Neuronal stem cell (in vitro differentiated cells): ENCODE measurements around the gene NUP93.

Experiments
- DNase-seq: peaks from one replicate; pipeline ENCODE4 v3.0.0-alpha.2; 2013; ENCODE audit warnings: low spot score
- H2AFZ ChIP-seq: one replicate; pipeline ENCODE4 v1.6.1; 2013; ENCODE audit warnings: mild to moderate bottlenecking, low read length, inconsistent platforms
- H2AK5ac ChIP-seq: 2 replicates; pipeline ENCODE4 v1.6.1; 2013; ENCODE audit warnings: low read depth, mild to moderate bottlenecking, inconsistent platforms, low read length, moderate library complexity, mixed read lengths
- H2BK120ac ChIP-seq: 2 replicates; pipeline ENCODE4 v1.6.1; 2013; ENCODE audit warnings: low read depth, mild to moderate bottlenecking, inconsistent platforms, low read length, moderate library complexity, mixed read lengths
- H2BK12ac ChIP-seq: one replicate; pipeline ENCODE4 v1.6.1; 2013; ENCODE audit warnings: low read length, inconsistent platforms
- H2BK15ac ChIP-seq: 2 replicates; pipeline ENCODE4 v1.6.1; 2013; ENCODE audit warnings: mild to moderate bottlenecking, low read length, inconsistent platforms, mixed read lengths
- H2BK5ac ChIP-seq: one replicate; pipeline ENCODE4 v1.6.1; 2013; ENCODE audit warnings: inconsistent platforms, mild to moderate bottlenecking, low read length, moderate library complexity
- H3K14ac ChIP-seq: one replicate; pipeline ENCODE4 v1.6.1; 2013; ENCODE audit warnings: low read length, inconsistent platforms
- H3K18ac ChIP-seq: 2 replicates; pipeline ENCODE4 v1.6.1; 2013; ENCODE audit warnings: low read length, inconsistent platforms
- H3K23ac ChIP-seq: 2 replicates; pipeline ENCODE4 v1.6.1; 2013; ENCODE audit warnings: low read depth, mild to moderate bottlenecking, mixed read lengths, low read length, inconsistent platforms; ENCODE audit not compliant: poor library complexity
- H3K27ac ChIP-seq: replicated peaks from 3 replicates; pipeline ENCODE4 v1.5.1; 2013; ENCODE audit warnings: low read length, inconsistent platforms
- H3K27me3 ChIP-seq, 3 experiments: 2 replicates each; pipeline ENCODE4 v1.6.1; 2013; ENCODE audit warnings: low read length in 3 of 3, mild to moderate bottlenecking in 2 of 3, inconsistent platforms in 1 of 3, low read depth in 1 of 3, mixed read lengths in 1 of 3, moderate library complexity in 1 of 3; ENCODE audit not compliant: control insufficient read depth in 3 of 3, insufficient read depth in 3 of 3
- H3K36me3 ChIP-seq, 2 donors: replicated peaks in 1 of 2; 2 replicates each; pipeline ENCODE4 v1.6.1; 2013; ENCODE audit warnings: low read length in 2 of 2; ENCODE audit not compliant: control insufficient read depth in 2 of 2, insufficient read depth in 2 of 2
- H3K4ac ChIP-seq: 2 replicates; pipeline ENCODE4 v1.6.1; 2013; ENCODE audit warnings: inconsistent platforms, mild to moderate bottlenecking, low read length, moderate library complexity
- H3K4me1 ChIP-seq, 2 donors: 1 replicate in 1 of 2; 2 replicates in 1 of 2; pipeline ENCODE4 v1.6.1; 2013; ENCODE audit warnings: low read length in 2 of 2, low read depth in 1 of 2; ENCODE audit not compliant: control insufficient read depth in 2 of 2, insufficient read depth in 1 of 2
- H3K4me2 ChIP-seq: one replicate; pipeline ENCODE4 v1.6.1; 2013; ENCODE audit warnings: mild to moderate bottlenecking, low read length, inconsistent platforms; ENCODE audit not compliant: insufficient read depth, poor library complexity, severe bottlenecking
- H3K4me3 ChIP-seq, 2 donors: 2 replicates each; pipeline ENCODE4 v1.5.1; 2013; ENCODE audit warnings: low read length in 2 of 2, mild to moderate bottlenecking in 2 of 2, inconsistent platforms in 1 of 2, moderate library complexity in 1 of 2
- H3K79me1 ChIP-seq: one replicate; pipeline ENCODE4 v1.6.1; 2013; ENCODE audit warnings: low read depth, mild to moderate bottlenecking, inconsistent platforms, low read length, moderate library complexity
- H3K9ac ChIP-seq: one replicate; pipeline ENCODE4 v1.6.1; 2013; ENCODE audit warnings: mild to moderate bottlenecking, low read depth, low read length, inconsistent platforms; ENCODE audit not compliant: poor library complexity
- H3K9me3 ChIP-seq, 2 donors: replicated peaks in 1 of 2; 2 replicates each; pipeline versions ENCODE3 to v1.6.1; 2013; ENCODE audit warnings: low read length in 2 of 2, mild to moderate bottlenecking in 2 of 2, inconsistent platforms in 1 of 2, low read depth in 1 of 2, mixed read lengths in 1 of 2, moderate library complexity in 1 of 2; ENCODE audit not compliant: control insufficient read depth in 2 of 2, insufficient read depth in 1 of 2
- H4K8ac ChIP-seq: one replicate; pipeline ENCODE4 v1.6.1; 2013; ENCODE audit warnings: low read depth, mild to moderate bottlenecking, inconsistent platforms, low read length, moderate library complexity
- H4K91ac ChIP-seq: one replicate; pipeline ENCODE4 v1.6.1; 2013; ENCODE audit warnings: low read length, low read depth, mild to moderate bottlenecking, inconsistent platforms; ENCODE audit not compliant: poor library complexity
- WGBS, 2 donors: extraction: QIAGEN DNeasy Blood & Tissue Kit; methylation state at CpG; one replicate each; pipeline ENCODE4 v1.1.7; 2013; ENCODE audit warnings: missing lambda C conversion rate in 2 of 2, mixed read lengths in 1 of 2; ENCODE audit not compliant: insufficient read length in 2 of 2, insufficient replicate concordance in 1 of 2; ENCODE audit errors: extremely low coverage in 2 of 2; 5-methylcytosine and 5-hydroxymethylcytosine counted together

NUP93 gene

DNA sequence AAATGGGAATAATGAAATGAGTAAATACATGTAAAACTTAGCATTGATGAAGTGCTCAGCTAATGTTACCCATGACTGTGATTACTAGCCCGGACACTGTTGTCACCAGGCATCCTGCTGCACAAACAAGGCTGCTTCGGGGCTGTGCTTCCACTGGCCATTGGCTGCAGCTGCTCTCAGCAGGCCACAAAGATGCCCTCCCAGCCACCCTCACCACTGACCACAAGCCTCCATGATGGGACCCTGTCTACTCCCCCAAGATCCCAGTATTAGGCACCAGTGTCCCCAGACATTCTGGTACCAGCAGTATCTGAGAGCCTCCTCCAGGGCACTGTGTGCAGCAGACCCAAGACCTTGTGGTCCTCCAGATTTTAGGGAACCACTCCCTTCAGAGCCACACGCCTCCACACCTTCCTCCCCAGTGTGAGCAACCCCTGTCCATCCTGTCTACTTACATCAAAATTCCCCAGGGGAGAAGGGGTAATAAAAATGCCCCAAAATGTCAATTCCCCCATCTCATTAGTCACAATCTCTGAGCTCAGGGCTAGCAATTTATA is 19.7 kb upstream of the NUP93 start:
- Histone ChIP-seq H3K4me1 (peaks cover 0 to 1% of the 10 kb centered on the region in 2 donors), H3K36me3 (no peaks in the 10 kb centered on the region), H2BK5ac (no peak overlapping the region), H3K18ac (no peak overlapping the region), H2BK12ac (peak overlapping the region; percentile 18), H3K79me1 (no peaks in the 10 kb centered on the region), H3K9ac (no peak overlapping the region), H2BK15ac (no peak overlapping the region), H3K4ac (no peak overlapping the region), H4K8ac (no peak overlapping the region), H3K23ac (no peak overlapping the region), H3K14ac (no peak overlapping the region), H3K4me2 (no peak overlapping the region), H2AK5ac (no peak overlapping the region), H4K91ac (no peak overlapping the region), H3K27me3 (peaks cover 0 to 24% (median 0%) of the 10 kb centered on the region in 3 experiments), H3K27ac (no peak overlapping the region), H3K4me3 (no peak overlapping the region), H2BK120ac (no peak overlapping the region), H2AFZ (no peak overlapping the region), H3K9me3 (no peaks in the 10 kb centered on the region)
- no peak for DNase-seq
- no CpG with 5 or more reads among the region's 3 CpGs for WGBS, 2 donors

DNA sequence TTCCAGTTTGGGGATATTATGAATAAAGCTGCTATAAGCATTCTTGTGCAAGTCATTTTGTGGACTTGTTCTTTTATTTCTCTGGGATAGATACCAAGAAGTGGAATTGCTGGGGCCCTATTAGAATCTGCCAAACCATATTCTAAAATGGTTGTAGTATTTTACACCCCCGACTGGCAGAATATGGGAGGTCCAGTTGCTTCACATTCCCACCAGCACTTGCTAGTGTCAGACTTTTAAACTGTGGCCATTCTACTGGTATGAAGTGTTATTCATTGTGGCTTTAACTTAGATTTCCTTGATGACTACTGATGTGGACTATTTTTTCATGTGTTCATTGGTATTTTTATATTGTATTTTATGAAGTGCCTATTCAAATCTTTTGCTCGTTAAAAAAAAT is 18.1 kb upstream of the NUP93 start:
- Histone ChIP-seq H3K23ac (no peak overlapping the region), H3K27me3 (peaks cover 0 to 24% (median 0%) of the 10 kb centered on the region in 3 experiments), H3K4ac (no peak overlapping the region), H2BK5ac (no peak overlapping the region), H3K36me3 (no peaks in the 10 kb centered on the region), H4K8ac (no peak overlapping the region), H2BK12ac (no peak overlapping the region), H2AFZ (no peak overlapping the region), H3K9ac (no peak overlapping the region), H3K27ac (no peak overlapping the region), H2AK5ac (no peak overlapping the region), H3K4me1 (no peaks in the 10 kb centered on the region), H2BK120ac (no peak overlapping the region), H3K18ac (no peak overlapping the region), H3K4me2 (no peak overlapping the region), H3K79me1 (no peaks in the 10 kb centered on the region), H3K14ac (no peak overlapping the region), H4K91ac (no peak overlapping the region), H3K9me3 (no peaks in the 10 kb centered on the region), H2BK15ac (no peak overlapping the region), H3K4me3 (no peak overlapping the region)
- no CpG with 5 or more reads among the region's 2 CpGs for whole genome bisulfite sequencing, 2 donors
- no peak for DNase-seq

- Histone ChIP-seq H3K23ac (no peak overlapping the region), H3K18ac (no peak overlapping the region), H2BK120ac (no peak overlapping the region), H3K4me2 (no peak overlapping the region), H3K4me1 (no peaks in the 10 kb centered on the region), H2BK12ac (no peak overlapping the region), H2BK5ac (no peak overlapping the region), H3K79me1 (no peaks in the 10 kb centered on the region), H3K27me3 (peaks cover 0 to 16% (median 0%) of the 10 kb centered on the region in 3 experiments), H2BK15ac (no peak overlapping the region), H3K36me3 (no peaks in the 10 kb centered on the region), H3K4ac (no peak overlapping the region), H3K27ac (no peak overlapping the region), H3K4me3 (no peak overlapping the region), H4K91ac (no peak overlapping the region), H3K9ac (no peak overlapping the region), H2AFZ (no peak overlapping the region), H3K14ac (no peak overlapping the region), H3K9me3 (no peaks in the 10 kb centered on the region), H2AK5ac (no peak overlapping the region), H4K8ac (no peak overlapping the region)
- no peak for DNase-seq
- no CpG with 5 or more reads among the region's 2 CpGs for WGBS, 2 donors
These were observed 16.1 kb upstream of the NUP93 start for GRCh38 chr16:56713794-56714193.

- H3K4ac ChIP-seq = no peak overlapping the region
- no peaks in the 10 kb centered on the region for H3K79me1 ChIP-seq
- H2BK120ac ChIP-seq = no peak overlapping the region
- H3K18ac ChIP-seq = no peak overlapping the region
- H3K23ac ChIP-seq = no peak overlapping the region
- no peaks in the 10 kb centered on the region for H3K9me3 ChIP-seq
- H3K4me1 ChIP-seq = no peaks in the 10 kb centered on the region
- H3K27me3 ChIP-seq = peaks cover 0 to 6% (median 0%) of the 10 kb centered on the region in 3 experiments
- no peak overlapping the region for H2AFZ ChIP-seq
- H2BK15ac ChIP-seq = no peak overlapping the region
- DNase-seq = no peak
- H3K27ac ChIP-seq = no peak overlapping the region
- H2BK5ac ChIP-seq = no peak overlapping the region
- no peak overlapping the region for H3K4me3 ChIP-seq
- H3K36me3 ChIP-seq = no peaks in the 10 kb centered on the region
- no peak overlapping the region for H3K9ac ChIP-seq
- H4K8ac ChIP-seq = no peak overlapping the region
- WGBS, 2 donors = no CpG with 5 or more reads among the region's 4 CpGs
- no peak overlapping the region for H2BK12ac ChIP-seq
- H4K91ac ChIP-seq = no peak overlapping the region
- H2AK5ac ChIP-seq = no peak overlapping the region
- H3K14ac ChIP-seq = no peak overlapping the region
- no peak overlapping the region for H3K4me2 ChIP-seq
These were observed 14.8 kb upstream of the NUP93 start for GRCh38 chr16:56715126-56715525.
